Measurements from ENCODE around the gene PODXL. TPM values are rescaled to one million over a fixed set of nuclear protein-coding genes. Genes with fewer than 3 reads are reported as not detected.

The PODXL gene
- total and polyA plus RNA-seq, 2 donors (not counting 3 experiments of a cell fraction or from before 2014, with no cell fraction given), result 86.4 to 156 TPM

DNA sequence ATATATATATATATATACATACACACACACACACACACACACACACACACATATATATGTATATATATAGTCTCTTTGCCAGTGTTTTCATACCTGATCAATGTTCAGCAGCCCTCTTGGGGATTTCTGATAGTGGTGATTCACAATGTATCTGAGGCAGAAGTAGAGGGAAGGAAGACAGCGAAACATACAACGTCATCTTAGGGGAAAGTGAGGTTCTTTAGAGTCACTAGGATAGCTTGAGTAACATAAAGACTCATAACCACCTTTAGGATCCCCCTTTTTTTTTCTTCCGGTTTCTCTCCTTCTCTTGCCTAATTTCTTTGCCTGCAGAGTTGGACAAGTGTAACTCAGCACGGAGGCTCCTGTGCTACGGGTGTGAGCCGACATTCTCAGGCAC is 56.6 kb downstream of the PODXL start:
- no peak for DNase-seq (ENCODE audit: low read depth, low spot score)
- no peak for FAIRE-seq
- ChIA-PET CTCF (interaction anchor here (1.8 kb wide), 1 partner anchor 9 kb away, joined by 4 read pairs; no protein-coding TSS in a partner anchor), POLR2A (no interaction called here)
- H3K9me1 ChIP-seq (replicated peaks; ENCODE audit: control insufficient read depth, extremely low read depth, insufficient read depth, low read length), result no peaks in the 10 kb centered on the region
- TF ChIP-seq, protein P1, sequence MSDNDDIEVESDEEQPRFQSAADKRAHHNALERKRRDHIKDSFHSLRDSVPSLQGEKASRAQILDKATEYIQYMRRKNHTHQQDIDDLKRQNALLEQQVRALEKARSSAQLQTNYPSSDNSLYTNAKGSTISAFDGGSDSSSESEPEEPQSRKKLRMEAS (IDR thresholded peaks at IDR 0.05; ENCODE audit: insufficient read depth, insufficient read length), result no peak
- TF ChIP-seq POLR2A (IDR thresholded peaks at IDR 0.05; ENCODE audit: low read depth, low read length) (no peak), JUN (IDR thresholded peaks at IDR 0.05; ENCODE audit: borderline replicate concordance, insufficient read depth, insufficient read length, low read depth) (no peak), MYC (IDR thresholded peaks at IDR 0.05; ENCODE audit: low read depth, low read length) (no peak), POLR2AphosphoS5 (IDR thresholded peaks at IDR 0.05; ENCODE audit: insufficient read depth, low read depth, low read length) (no peak), GATA2 (IDR thresholded peaks at IDR 0.05; ENCODE audit: insufficient read depth, insufficient read length, low read depth, low read length) (no peak), EZH2 (IDR thresholded peaks at IDR 0.05; ENCODE audit: borderline replicate concordance, low read depth, low read length, severe bottlenecking) (no peak), FOS (IDR thresholded peaks at IDR 0.05; ENCODE audit: borderline replicate concordance, insufficient read depth, low read length) (no peak)
- TF ChIP-seq, protein P2, sequence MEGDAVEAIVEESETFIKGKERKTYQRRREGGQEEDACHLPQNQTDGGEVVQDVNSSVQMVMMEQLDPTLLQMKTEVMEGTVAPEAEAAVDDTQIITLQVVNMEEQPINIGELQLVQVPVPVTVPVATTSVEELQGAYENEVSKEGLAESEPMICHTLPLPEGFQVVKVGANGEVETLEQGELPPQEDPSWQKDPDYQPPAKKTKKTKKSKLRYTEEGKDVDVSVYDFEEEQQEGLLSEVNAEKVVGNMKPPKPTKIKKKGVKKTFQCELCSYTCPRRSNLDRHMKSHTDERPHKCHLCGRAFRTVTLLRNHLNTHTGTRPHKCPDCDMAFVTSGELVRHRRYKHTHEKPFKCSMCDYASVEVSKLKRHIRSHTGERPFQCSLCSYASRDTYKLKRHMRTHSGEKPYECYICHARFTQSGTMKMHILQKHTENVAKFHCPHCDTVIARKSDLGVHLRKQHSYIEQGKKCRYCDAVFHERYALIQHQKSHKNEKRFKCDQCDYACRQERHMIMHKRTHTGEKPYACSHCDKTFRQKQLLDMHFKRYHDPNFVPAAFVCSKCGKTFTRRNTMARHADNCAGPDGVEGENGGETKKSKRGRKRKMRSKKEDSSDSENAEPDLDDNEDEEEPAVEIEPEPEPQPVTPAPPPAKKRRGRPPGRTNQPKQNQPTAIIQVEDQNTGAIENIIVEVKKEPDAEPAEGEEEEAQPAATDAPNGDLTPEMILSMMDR (IDR thresholded peaks at IDR 0.05; ENCODE audit: extremely low read depth in 1 of 2, insufficient read depth in 1 of 2, low read depth in 1 of 2, low read length in 2 of 2), result no peak
- no peak overlapping the region for H3K4me2 ChIP-seq (ENCODE audit: insufficient read depth, low read length)
- H3K36me3 ChIP-seq (ENCODE audit: control insufficient read depth in 2 of 2, extremely low read depth in 1 of 2, insufficient read depth in 2 of 2, low read length in 2 of 2), result peaks cover 4 to 8% of the 10 kb centered on the region in 2 experiments
- no peak overlapping the region for H3K4me3 ChIP-seq (replicated peaks in 1 of 3; ENCODE audit: insufficient read depth in 1 of 3, low read depth in 1 of 3, low read length in 3 of 3)
- no peaks in the 10 kb centered on the region for H3K79me2 ChIP-seq (ENCODE audit: control insufficient read depth, insufficient read depth, low read length)
- H3K9me3 ChIP-seq (replicated peaks; ENCODE audit: control insufficient read depth, insufficient read depth, low read length), result no peaks in the 10 kb centered on the region
- H3K27me3 ChIP-seq (ENCODE audit: control insufficient read depth in 2 of 2, insufficient read depth in 2 of 2, low read length in 2 of 2), result no peaks in the 10 kb centered on the region
- BruUV-seq (replicated peaks), result no TSS peak
- peaks cover 8% of the 10 kb centered on the region for H3K4me1 ChIP-seq (ENCODE audit: control insufficient read depth, extremely low read depth, insufficient read depth, low read length)
- H4K20me1 ChIP-seq (replicated peaks; ENCODE audit: control insufficient read depth, extremely low read depth, insufficient read depth, low read length), result no peaks in the 10 kb centered on the region
- no peak overlapping the region for H3K27ac ChIP-seq (ENCODE audit: insufficient read depth, low read depth, low read length)
- dilution Hi-C loops (cut with MboI; ENCODE audit: extremely low pct_ligation_motif_present, low sequenced_read_pairs), result no loop called here
- intact Hi-C loops (cut with micrococcal nuclease), result no loop called here
- H3K9ac ChIP-seq (replicated peaks; ENCODE audit: extremely low read depth, insufficient read depth, low read length), result no peak overlapping the region
- no peak overlapping the region for H2AFZ ChIP-seq (ENCODE audit: low read depth, low read length)

Data from endothelial cell of umbilical vein (primary cell).